HepG2 (cell line): ENCODE results near the gene KCNIP4. TPM values are rescaled to one million over a fixed set of nuclear protein-coding genes. Genes with fewer than 3 reads are reported as not detected.

Experiments used
- ATAC-seq: fragments of 200-7000 bp; cut with Tn5 transposase; 3 replicates; pipeline ENCODE4 v1.9.1; 2020; ENCODE audit warnings: mild to moderate bottlenecking, moderate library complexity
- BruUV-seq: library from RNA; stranded (reverse); fragments of 400-500 nt; replicated peaks from 2 replicates; lab custom pipeline; 2021; lab: Mats Ljungman, UMichigan
- CTCF ChIA-PET: fragments of 300-600 bp; formaldehyde crosslinking; extraction: SDS; loops from one replicate; lab custom pipeline; 2021; ENCODE audit warnings: low total read pairs, inconsistent platforms, low intra/inter-chr PET ratio; lab: Yijun Ruan, JAX
- POLR2A ChIA-PET: fragments of 350-600 bp; sonication (Branson Sonifier 250); formaldehyde crosslinking; loops from one replicate; lab custom pipeline; 2020; ENCODE audit warnings: antibody characterized with exemption, inconsistent platforms; lab: Yijun Ruan, JAX
- DNase-seq: peaks from one replicate; pipeline ENCODE4 v3.0.0-alpha.2; 2015; ENCODE audit warnings: low spot score
- FAIRE-seq: peaks from 3 replicates; lab custom pipeline; 2011; peaks lifted over from hg19 to GRCh38; lab: Jason Lieb, UNC
- H2AFZ ChIP-seq: one replicate; pipeline ENCODE4 v1.6.1; 2011; ENCODE audit warnings: low read length, inconsistent platforms
- H3K27ac ChIP-seq: fragments of 300-600 bp; 3 replicates; pipeline ENCODE4 v1.8.0; 2011; ENCODE audit warnings: mixed run types, mild to moderate bottlenecking, mixed read lengths, low read length, inconsistent platforms; ENCODE audit not compliant: insufficient read depth; ENCODE audit errors: extremely low read length
- H3K27me3 ChIP-seq, 2 experiments: fragments of 200-600 bp in 1 of 2; 2 replicates in 1 of 2; 3 replicates in 1 of 2; pipeline versions ENCODE4 v1.6.0 to v1.8.0; 2011; ENCODE audit warnings: low read length in 2 of 2, mild to moderate bottlenecking in 2 of 2, moderate library complexity in 2 of 2, inconsistent platforms in 1 of 2; ENCODE audit not compliant: insufficient read depth in 2 of 2, control insufficient read depth in 1 of 2
- H3K36me3 ChIP-seq, 2 experiments: fragments of 200-600 bp in 1 of 2; replicated peaks in 1 of 2; 2 replicates in 1 of 2; 3 replicates in 1 of 2; pipeline versions ENCODE4 v1.5.1 to v1.8.0; 2011; ENCODE audit warnings: low read length in 2 of 2, inconsistent platforms in 1 of 2; ENCODE audit not compliant: insufficient read depth in 2 of 2, control insufficient read depth in 1 of 2
- H3K4me1 ChIP-seq: 2 replicates; pipeline ENCODE4 v1.5.1; 2012; ENCODE audit warnings: low read length, inconsistent platforms; ENCODE audit not compliant: insufficient read depth
- H3K4me2 ChIP-seq: 2 replicates; pipeline ENCODE4 v1.6.0; 2011; ENCODE audit warnings: low read depth, low read length, inconsistent platforms
- H3K4me3 ChIP-seq, 3 experiments: fragments of 200-600 bp in 1 of 3; sonication (generic), shearing (Covaris generic) in 1 of 3; replicated peaks in 1 of 3; 2 replicates each; pipeline ENCODE4 v1.5.1; 2011 to 2016; ENCODE audit warnings: low read length in 3 of 3, inconsistent platforms in 2 of 3, low read depth in 2 of 3, mild to moderate bottlenecking in 2 of 3, control low read depth in 1 of 3, mixed read lengths in 1 of 3; ENCODE audit not compliant: insufficient read depth in 1 of 3
- H3K79me2 ChIP-seq: one replicate; pipeline ENCODE4 v1.6.1; 2011; ENCODE audit warnings: low read length, inconsistent platforms; ENCODE audit not compliant: insufficient read depth
- H3K9ac ChIP-seq: 2 replicates; pipeline ENCODE4 v1.6.0; 2011; ENCODE audit warnings: mild to moderate bottlenecking, low read depth, low read length, inconsistent platforms; ENCODE audit not compliant: insufficient read depth
- H3K9me3 ChIP-seq: 2 replicates; pipeline ENCODE4 v1.5.1; 2012; ENCODE audit warnings: mild to moderate bottlenecking, low read length
- H4K20me1 ChIP-seq: 2 replicates; pipeline ENCODE4 v1.6.0; 2011; ENCODE audit warnings: inconsistent platforms, mild to moderate bottlenecking, low read length, moderate library complexity; ENCODE audit not compliant: insufficient read depth
- CREM ChIP-seq, 2 experiments: sonication (generic) in 1 of 2; formaldehyde crosslinking in 1 of 2; IDR thresholded peaks; 2 replicates each; pipeline versions ENCODE4 v1.4.0 to v1.6.1; 2016 to 2020; ENCODE audit warnings: antibody characterized with exemption in 1 of 2, mild to moderate bottlenecking in 1 of 2, missing genetic modification reagents in 1 of 2
- ESRRA ChIP-seq: sonication (generic); formaldehyde crosslinking; IDR thresholded peaks from 2 replicates; pipeline ENCODE4 v1.5.1; 2020; ENCODE audit warnings: mild to moderate bottlenecking, low read depth, missing genetic modification reagents
- FOXC1 ChIP-seq: sonication (generic); formaldehyde crosslinking; IDR thresholded peaks from 2 replicates; pipeline ENCODE4 v1.8.0; 2022; ENCODE audit warnings: mild to moderate bottlenecking, missing genetic modification reagents, borderline replicate concordance
- HDAC6 ChIP-seq: fragments of 200-600 bp; sonication (generic); IDR thresholded peaks from 2 replicates; pipeline ENCODE4 v1.7.0; 2017; ENCODE audit warnings: mild to moderate bottlenecking, antibody characterized with exemption, low read length, low read depth
- KDM3A ChIP-seq: IDR thresholded peaks from 2 replicates; pipeline ENCODE4 v1.6.1; 2018; ENCODE audit warnings: low read depth, missing compliant biosample characterization
- NFKBIZ ChIP-seq: IDR thresholded peaks from 2 replicates; pipeline ENCODE4 v1.6.1; 2018; ENCODE audit warnings: missing genetic modification reagents, missing compliant biosample characterization
- NR2F1 ChIP-seq, 2 experiments: fragments of 450-650 bp in 1 of 2; formaldehyde crosslinking in 1 of 2; IDR thresholded peaks; 2 replicates each; pipeline versions ENCODE4 v1.5.0 to v1.6.1; 2016 to 2020; ENCODE audit warnings: mild to moderate bottlenecking in 1 of 2, missing compliant biosample characterization in 1 of 2, missing genetic modification reagents in 1 of 2, moderate library complexity in 1 of 2
- PITX1 ChIP-seq: sonication (generic); formaldehyde crosslinking; IDR thresholded peaks from 2 replicates; pipeline ENCODE4 v1.5.1; 2020; ENCODE audit warnings: mild to moderate bottlenecking, missing genetic modification reagents
- RARA ChIP-seq: IDR thresholded peaks from 2 replicates; pipeline ENCODE4 v1.6.1; 2016; ENCODE audit warnings: missing genetic modification reagents, missing compliant biosample characterization
- THRA ChIP-seq: sonication (generic); formaldehyde crosslinking; IDR thresholded peaks from 2 replicates; pipeline ENCODE4 v1.4.0; 2020; ENCODE audit warnings: missing genetic modification reagents, borderline replicate concordance
- ZBTB38 ChIP-seq: sonication (generic); formaldehyde crosslinking; IDR thresholded peaks from 2 replicates; pipeline ENCODE4 v1.5.1; 2020; ENCODE audit warnings: mild to moderate bottlenecking, missing genetic modification reagents
- ZKSCAN8 ChIP-seq: IDR thresholded peaks from 2 replicates; pipeline ENCODE4 v1.6.1; 2016; ENCODE audit warnings: borderline replicate concordance, missing genetic modification reagents, missing compliant biosample characterization
- ZNF264 ChIP-seq: sonication (generic); formaldehyde crosslinking; IDR thresholded peaks from 2 replicates; pipeline ENCODE4 v1.4.0; 2020; ENCODE audit warnings: missing genetic modification reagents
- ZNF3 ChIP-seq: IDR thresholded peaks from 2 replicates; pipeline ENCODE4 v1.7.0; 2017; ENCODE audit warnings: inconsistent platforms
- ZNF350 ChIP-seq: sonication (generic); formaldehyde crosslinking; IDR thresholded peaks from 2 replicates; pipeline ENCODE4 v1.4.0; 2020; ENCODE audit warnings: mild to moderate bottlenecking, low read depth, missing genetic modification reagents, borderline replicate concordance
- ZNF546 ChIP-seq: sonication (generic); formaldehyde crosslinking; conservative IDR thresholded peaks from 2 replicates; pipeline ENCODE4 v1.8.1; 2023; ENCODE audit warnings: mild to moderate bottlenecking, missing genetic modification reagents
- ZNF788 ChIP-seq: sonication (generic); formaldehyde crosslinking; IDR thresholded peaks from 2 replicates; pipeline ENCODE4 v1.5.0; 2020; ENCODE audit warnings: mild to moderate bottlenecking, missing genetic modification reagents, borderline replicate concordance
- WGBS: methylation state at CpG from one replicate; pipeline ENCODE4 v1.1.6; 2017; ENCODE audit warnings: low lambda C conversion rate; 5-methylcytosine and 5-hydroxymethylcytosine counted together
- in situ Hi-C: cut with HindIII; loops from 2 replicates; pipeline ENCODE4 v1.10.0; 2017; ENCODE audit warnings: low pct_unique_long_range_greater_than_20kb; ENCODE audit not compliant: extremely low pct_ligation_motif_present
- intact Hi-C: fragments of 100-400 bp; cut with micrococcal nuclease; formaldehyde crosslinking; loops from one replicate; pipeline ENCODE4 v1.10.0; 2022; ENCODE audit not compliant: unreplicated experiment
- polyA plus RNA-seq, 8 experiments: library from polyadenylated mRNA; depleted of rRNA in 3 of 8; stranded (reverse) in 7 of 8; unstranded in 1 of 8; fragments of >200 nt; fragmentation: Illumina TruSeq in 4 of 8; extraction: Trizol in 4 of 8; gene quantifications; 2 replicates each; pipeline versions ENCODE4 v1.2.1 to v1.2.3, GENCODE V29; 2011 to 2016; ENCODE audit warnings: low read depth in 4 of 8, missing spikeins in 1 of 8, mixed read lengths in 1 of 8; ENCODE audit not compliant: insufficient read depth in 1 of 8
- total RNA-seq, 5 experiments: library from RNA; depleted of rRNA; stranded (reverse); fragments of >200 nt; fragmentation: Illumina TruSeq; extraction: Trizol; gene quantifications; 2 replicates each; pipeline ENCODE4 v1.2.3, GENCODE V29; 2016; ENCODE audit warnings: low read depth in 1 of 5
- TF ChIP-seq, protein P1 (sequence below): sonication (generic); formaldehyde crosslinking; IDR thresholded peaks from 2 replicates; pipeline ENCODE4 v1.5.1; 2020; ENCODE audit warnings: mild to moderate bottlenecking, missing genetic modification reagents, borderline replicate concordance
- TF ChIP-seq, protein P2 (sequence below): sonication (generic); formaldehyde crosslinking; IDR thresholded peaks from 2 replicates; pipeline ENCODE4 v1.9.0; 2022; ENCODE audit warnings: missing genetic modification reagents, mild to moderate bottlenecking, borderline replicate concordance

Gene KCNIP4
- total and polyA plus RNA-seq, 2 of the 13 experiments (the other 11 are each of a cell fraction or from before 2014, with no cell fraction given), result 0.09 TPM; not detected in 1

DNA sequence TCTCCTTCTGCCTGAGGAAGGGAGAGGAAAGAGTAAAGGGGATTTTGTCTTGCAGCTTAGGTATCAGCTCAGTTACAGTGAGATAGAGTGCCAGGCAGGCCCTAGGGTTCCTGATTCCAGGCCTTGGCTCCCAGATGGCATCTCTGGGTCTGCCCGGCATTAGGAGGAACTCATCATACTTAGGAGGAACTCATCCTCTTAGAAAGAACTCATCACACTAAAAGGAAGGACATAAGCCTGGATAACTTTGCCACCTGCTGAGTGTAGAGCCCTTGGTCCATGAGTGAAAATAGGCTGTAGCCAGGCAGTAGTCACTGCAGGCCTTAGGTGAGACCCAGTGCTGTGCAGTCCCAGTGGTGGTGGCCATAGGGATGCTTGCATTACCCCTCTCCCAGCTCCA is 881.2 kb downstream of the KCNIP4 start (continued):
- no peak for TF ChIP-seq NR2F1 (CRISPR knock-in tag; IDR thresholded peaks at IDR 0.05)
- TF ChIP-seq, protein P1, sequence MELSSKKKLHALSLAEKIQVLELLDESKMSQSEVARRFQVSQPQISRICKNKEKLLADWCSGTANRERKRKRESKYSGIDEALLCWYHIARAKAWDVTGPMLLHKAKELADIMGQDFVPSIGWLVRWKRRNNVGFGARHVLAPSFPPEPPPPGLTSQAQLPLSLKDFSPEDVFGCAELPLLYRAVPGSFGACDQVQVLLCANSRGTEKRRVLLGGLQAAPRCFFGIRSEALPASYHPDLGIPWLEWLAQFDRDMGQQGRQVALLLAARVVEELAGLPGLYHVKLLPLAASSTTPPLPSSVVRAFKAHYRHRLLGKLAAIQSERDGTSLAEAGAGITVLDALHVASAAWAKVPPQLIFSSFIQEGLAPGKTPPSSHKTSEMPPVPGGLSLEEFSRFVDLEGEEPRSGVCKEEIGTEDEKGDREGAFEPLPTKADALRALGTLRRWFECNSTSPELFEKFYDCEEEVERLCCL (CRISPR knock-in tag), result no peak
- no peak for TF ChIP-seq ZNF546 (CRISPR knock-in tag)
- TF ChIP-seq, all 625 proteins: peak for 0

GRCh38 chr4:21061902-21062301 is 886.7 kb downstream of the KCNIP4 start:
- H3K79me2 ChIP-seq, result no peaks in the 10 kb centered on the region
- whole genome bisulfite sequencing, result 5% methylated on average over 1 of the region's 1 CpG
- intact Hi-C loops (no loop called here), in situ Hi-C loops (no loop called here)
- H3K27me3 ChIP-seq, result no peaks in the 10 kb centered on the region
- DNase-seq (no peak), ATAC-seq (no peak), FAIRE-seq (no peak)
- TF ChIP-seq, protein P2, sequence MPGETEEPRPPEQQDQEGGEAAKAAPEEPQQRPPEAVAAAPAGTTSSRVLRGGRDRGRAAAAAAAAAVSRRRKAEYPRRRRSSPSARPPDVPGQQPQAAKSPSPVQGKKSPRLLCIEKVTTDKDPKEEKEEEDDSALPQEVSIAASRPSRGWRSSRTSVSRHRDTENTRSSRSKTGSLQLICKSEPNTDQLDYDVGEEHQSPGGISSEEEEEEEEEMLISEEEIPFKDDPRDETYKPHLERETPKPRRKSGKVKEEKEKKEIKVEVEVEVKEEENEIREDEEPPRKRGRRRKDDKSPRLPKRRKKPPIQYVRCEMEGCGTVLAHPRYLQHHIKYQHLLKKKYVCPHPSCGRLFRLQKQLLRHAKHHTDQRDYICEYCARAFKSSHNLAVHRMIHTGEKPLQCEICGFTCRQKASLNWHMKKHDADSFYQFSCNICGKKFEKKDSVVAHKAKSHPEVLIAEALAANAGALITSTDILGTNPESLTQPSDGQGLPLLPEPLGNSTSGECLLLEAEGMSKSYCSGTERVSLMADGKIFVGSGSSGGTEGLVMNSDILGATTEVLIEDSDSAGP, result no peak
- TF ChIP-seq CREM (IDR thresholded peaks at IDR 0.05) (no peak), CREM (CRISPR knock-in tag; IDR thresholded peaks at IDR 0.05) (no peak), ZKSCAN8 (CRISPR knock-in tag) (no peak), ZNF350 (CRISPR knock-in tag) (no peak), ESRRA (CRISPR knock-in tag) (no peak), THRA (CRISPR knock-in tag) (no peak), PITX1 (CRISPR knock-in tag) (no peak), FOXC1 (no peak), ZNF3 (CRISPR knock-in tag) (no peak), ZNF788 (CRISPR knock-in tag) (no peak), ZNF264 (CRISPR knock-in tag) (no peak), RARA (no peak), NFKBIZ (CRISPR knock-in tag) (no peak), KDM3A (no peak), ZBTB38 (CRISPR knock-in tag) (no peak), HDAC6 (no peak)
- no TSS peak for BruUV-seq
- no peak overlapping the region for H3K27ac ChIP-seq
- no peak overlapping the region for H3K4me3 ChIP-seq
- H2AFZ ChIP-seq, result no peak overlapping the region
- no peak overlapping the region for H3K4me2 ChIP-seq
- peaks cover 74% of the 10 kb centered on the region for H3K9me3 ChIP-seq
- no peaks in the 10 kb centered on the region for H3K4me1 ChIP-seq
- no peak overlapping the region for H3K9ac ChIP-seq
- ChIA-PET POLR2A (no interaction called here), CTCF (no interaction called here)
- no peaks in the 10 kb centered on the region for H3K36me3 ChIP-seq
- H4K20me1 ChIP-seq, result no peaks in the 10 kb centered on the region
